Raji (cell line): ENCODE data around the gene ENOX1.

Experiments used
- POLR2A ChIP-seq: IDR thresholded peaks from 2 replicates; pipeline ENCODE4 v1.6.1; 2011; ENCODE audit warnings: low read depth, low read length, control low read depth; ENCODE audit not compliant: insufficient read depth

Gene ENOX1

GRCh38 chr13:43611281-43612273 is 175.2 kb downstream of the ENOX1 start:
- no peak for TF ChIP-seq POLR2A

GRCh38 chr13:43608400-43609137 is 178.2 kb downstream of the ENOX1 start:
- TF ChIP-seq POLR2A, result no peak

- no peak for TF ChIP-seq POLR2A
Measured at GRCh38 chr13:43597599-43597945, 189.2 kb downstream of the ENOX1 start.

- no peak for TF ChIP-seq POLR2A
Measured at GRCh38 chr13:43596924-43597598, 189.7 kb downstream of the ENOX1 start.

- TF ChIP-seq POLR2A, result no peak
Measured at GRCh38 chr13:43596006-43596405, 190.8 kb downstream of the ENOX1 start.

- no peak for TF ChIP-seq POLR2A
Measured at GRCh38 chr13:43587376-43587775, 199.4 kb downstream of the ENOX1 start.

- no peak for TF ChIP-seq POLR2A
Measured at GRCh38 chr13:43584751-43585150, 202.0 kb downstream of the ENOX1 start.

GRCh38 chr13:43583321-43583720 is 203.5 kb downstream of the ENOX1 start:
- TF ChIP-seq POLR2A, result no peak

- no peak for TF ChIP-seq POLR2A
Measured at GRCh38 chr13:43580280-43580679, 206.5 kb downstream of the ENOX1 start.

- no peak for TF ChIP-seq POLR2A
Measured at GRCh38 chr13:43579321-43579720, 207.5 kb downstream of the ENOX1 start.

GRCh38 chr13:43574605-43575004 is 212.2 kb downstream of the ENOX1 start:
- TF ChIP-seq POLR2A, result no peak

- TF ChIP-seq POLR2A, result no peak
Measured at GRCh38 chr13:43573802-43574514, 212.8 kb downstream of the ENOX1 start.

- no peak for TF ChIP-seq POLR2A
Measured at GRCh38 chr13:43573361-43573740, 213.4 kb downstream of the ENOX1 start.

- no peak for TF ChIP-seq POLR2A
Measured at GRCh38 chr13:43572656-43573360, 214.0 kb downstream of the ENOX1 start.
